OCI-LY3 (cell line): ENCODE data around the gene CHST11.

ENCODE experiments used
- H2AFZ ChIP-seq: fragments of 200-600, 300-600 bp; shearing (Covaris generic); 2 replicates; pipeline ENCODE4 v1.6.0; 2014; ENCODE audit warnings: antibody characterized with exemption, low read depth, low read length
- H3K27ac ChIP-seq: fragments of 200-600, 300-600 bp; sonication (generic); 2 replicates; pipeline ENCODE4 v1.5.1; 2014; ENCODE audit warnings: mild to moderate bottlenecking, low read length, moderate library complexity, mixed read lengths
- H3K27me3 ChIP-seq: fragments of 200-600, 300-600 bp; sonication (generic); 2 replicates; pipeline ENCODE4 v1.6.1; 2014; ENCODE audit warnings: low read depth, low read length, mixed read lengths
- H3K36me3 ChIP-seq: fragments of 200-600, 300-600 bp; sonication (generic); replicated peaks from 2 replicates; pipeline ENCODE3; 2014; ENCODE audit warnings: low read depth, low read length, mixed read lengths
- H3K4me1 ChIP-seq: fragments of 300-600, 200-600 bp; sonication (generic); 2 replicates; pipeline ENCODE4 v1.6.1; 2014; ENCODE audit warnings: low read length, mixed read lengths
- H3K4me2 ChIP-seq: fragments of 200-600, 300-600 bp; sonication (generic); 2 replicates; pipeline ENCODE4 v1.6.1; 2014; ENCODE audit warnings: low read length, mixed read lengths
- H3K4me3 ChIP-seq: fragments of 300-600, 200-600 bp; sonication (generic); 2 replicates; pipeline ENCODE4 v1.5.1; 2014; ENCODE audit warnings: antibody characterized with exemption, mild to moderate bottlenecking, low read length, moderate library complexity
- H3K79me2 ChIP-seq: fragments of 300-600, 200-600 bp; shearing (Covaris generic); 2 replicates; pipeline ENCODE4 v1.6.1; 2014; ENCODE audit warnings: mild to moderate bottlenecking, low read length, mixed read lengths
- H3K9ac ChIP-seq: fragments of 300-600, 200-600 bp; shearing (Covaris generic); 2 replicates; pipeline ENCODE4 v1.6.0; 2014; ENCODE audit warnings: mild to moderate bottlenecking, low read length, moderate library complexity
- H3K9me3 ChIP-seq: fragments of 200-600, 300-600 bp; shearing (Covaris generic); 2 replicates; pipeline ENCODE4 v1.6.1; 2014; ENCODE audit warnings: low read length, mixed read lengths; ENCODE audit not compliant: insufficient read depth
- H4K20me1 ChIP-seq: fragments of 200-600, 300-600 bp; sonication (generic); 2 replicates; pipeline ENCODE4 v1.6.1; 2016; ENCODE audit warnings: low read length, mixed read lengths; ENCODE audit not compliant: insufficient read depth
- EZH2phosphoT487 ChIP-seq: fragments of 200-600 bp; shearing (Covaris generic); IDR thresholded peaks from 2 replicates; pipeline ENCODE4 v1.6.1; 2018; ENCODE audit warnings: antibody characterized with exemption, mixed run types, low read depth
- TF ChIP-seq, protein P1 (sequence below): fragments of 200-600, 300-600 bp; sonication (generic); IDR thresholded peaks from 2 replicates; pipeline ENCODE4 v1.5.1; 2014; ENCODE audit warnings: antibody characterized with exemption, low read length, low read depth

The CHST11 gene

DNA sequence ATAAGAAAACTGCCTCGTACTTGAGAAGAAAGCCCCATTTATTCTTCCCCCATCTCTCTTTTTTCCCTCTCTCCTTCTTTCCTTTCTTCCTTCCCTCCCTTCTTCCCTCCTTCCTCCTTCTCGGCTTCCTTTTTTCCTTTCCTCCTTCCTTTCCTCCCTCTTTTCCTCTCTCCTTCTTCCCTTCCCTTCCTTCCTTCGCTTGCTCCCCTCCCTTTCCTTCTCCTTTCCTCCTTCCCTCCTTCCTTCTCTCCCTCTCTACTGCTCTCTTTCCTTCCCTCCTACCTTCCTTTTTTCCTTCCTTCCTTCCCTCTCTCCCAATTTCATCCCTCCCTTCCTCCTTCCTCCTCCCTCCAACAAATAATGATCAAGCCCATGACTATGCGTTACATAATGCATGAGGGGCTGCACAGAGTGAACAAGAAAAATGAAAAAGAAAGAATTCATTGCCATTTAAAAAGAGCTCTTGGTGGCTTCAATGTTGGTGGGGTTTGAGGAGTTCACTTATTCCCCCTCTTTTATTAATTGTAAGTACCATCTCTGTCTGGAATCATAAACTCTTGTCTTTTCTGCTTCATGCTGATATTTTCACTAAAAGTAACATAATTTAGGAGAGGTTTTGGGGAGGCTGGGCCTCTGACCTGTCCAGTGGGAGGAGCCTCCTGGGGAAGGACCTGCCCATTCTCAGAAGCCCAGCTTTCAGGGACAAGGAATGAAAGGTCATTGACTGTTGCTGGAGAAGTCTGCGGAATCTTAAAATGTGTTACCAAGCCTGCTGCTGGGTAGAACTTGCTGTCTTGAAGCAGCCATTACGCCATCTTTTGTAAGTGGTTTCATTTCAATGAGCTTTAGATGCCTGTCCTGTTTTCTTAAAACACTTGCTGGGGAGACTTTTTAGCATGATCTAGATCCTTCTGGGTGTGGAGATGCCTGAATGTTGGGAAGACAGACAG is 144.3 kb downstream of the CHST11 start:
- no peak overlapping the region for H3K9ac ChIP-seq

DNA sequence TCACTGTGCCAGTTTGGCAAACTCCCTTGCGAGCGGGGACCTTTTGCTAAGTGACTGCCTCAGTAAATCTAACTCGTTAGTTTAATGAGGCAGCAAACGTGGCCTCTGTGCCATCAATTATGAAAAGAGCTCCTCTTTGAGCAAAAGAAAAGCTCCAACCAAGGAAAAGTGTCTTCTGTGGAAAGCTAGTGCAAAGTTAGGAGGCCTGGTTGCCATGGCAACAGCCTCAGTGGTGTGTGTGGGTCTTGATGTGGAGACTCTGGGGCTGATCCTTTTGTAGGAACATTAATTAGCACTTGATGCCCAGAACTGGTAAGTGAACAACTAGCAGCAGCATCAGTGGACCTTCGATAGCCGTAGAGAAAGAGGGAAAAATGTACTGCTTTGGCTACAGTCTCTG is 145.7 kb downstream of the CHST11 start:
- no peak for TF ChIP-seq EZH2phosphoT487
- TF ChIP-seq, protein P1, sequence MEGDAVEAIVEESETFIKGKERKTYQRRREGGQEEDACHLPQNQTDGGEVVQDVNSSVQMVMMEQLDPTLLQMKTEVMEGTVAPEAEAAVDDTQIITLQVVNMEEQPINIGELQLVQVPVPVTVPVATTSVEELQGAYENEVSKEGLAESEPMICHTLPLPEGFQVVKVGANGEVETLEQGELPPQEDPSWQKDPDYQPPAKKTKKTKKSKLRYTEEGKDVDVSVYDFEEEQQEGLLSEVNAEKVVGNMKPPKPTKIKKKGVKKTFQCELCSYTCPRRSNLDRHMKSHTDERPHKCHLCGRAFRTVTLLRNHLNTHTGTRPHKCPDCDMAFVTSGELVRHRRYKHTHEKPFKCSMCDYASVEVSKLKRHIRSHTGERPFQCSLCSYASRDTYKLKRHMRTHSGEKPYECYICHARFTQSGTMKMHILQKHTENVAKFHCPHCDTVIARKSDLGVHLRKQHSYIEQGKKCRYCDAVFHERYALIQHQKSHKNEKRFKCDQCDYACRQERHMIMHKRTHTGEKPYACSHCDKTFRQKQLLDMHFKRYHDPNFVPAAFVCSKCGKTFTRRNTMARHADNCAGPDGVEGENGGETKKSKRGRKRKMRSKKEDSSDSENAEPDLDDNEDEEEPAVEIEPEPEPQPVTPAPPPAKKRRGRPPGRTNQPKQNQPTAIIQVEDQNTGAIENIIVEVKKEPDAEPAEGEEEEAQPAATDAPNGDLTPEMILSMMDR = no peak
- H3K36me3 ChIP-seq = no peaks in the 10 kb centered on the region
- no peaks in the 10 kb centered on the region for H4K20me1 ChIP-seq
- H2AFZ ChIP-seq = no peak overlapping the region
- H3K9ac ChIP-seq = no peak overlapping the region
- peaks cover 14% of the 10 kb centered on the region for H3K4me1 ChIP-seq
- no peaks in the 10 kb centered on the region for H3K9me3 ChIP-seq
- no peak overlapping the region for H3K27ac ChIP-seq
- no peaks in the 10 kb centered on the region for H3K79me2 ChIP-seq
- H3K27me3 ChIP-seq = no peaks in the 10 kb centered on the region
- no peak overlapping the region for H3K4me3 ChIP-seq
- H3K4me2 ChIP-seq = no peak overlapping the region

More for the DNA sequence above, 144.3 kb downstream of the CHST11 start:
- no peak overlapping the region for H3K27ac ChIP-seq
- H3K4me3 ChIP-seq = no peak overlapping the region
- H3K4me2 ChIP-seq = no peak overlapping the region
- no peaks in the 10 kb centered on the region for H3K9me3 ChIP-seq
- H3K36me3 ChIP-seq = no peaks in the 10 kb centered on the region
- peaks cover 14% of the 10 kb centered on the region for H3K4me1 ChIP-seq
- H2AFZ ChIP-seq = no peak overlapping the region
- no peaks in the 10 kb centered on the region for H3K79me2 ChIP-seq
- TF ChIP-seq, protein P1 = no peak
- TF ChIP-seq EZH2phosphoT487 = no peak
- H4K20me1 ChIP-seq = no peaks in the 10 kb centered on the region
- no peaks in the 10 kb centered on the region for H3K27me3 ChIP-seq

DNA sequence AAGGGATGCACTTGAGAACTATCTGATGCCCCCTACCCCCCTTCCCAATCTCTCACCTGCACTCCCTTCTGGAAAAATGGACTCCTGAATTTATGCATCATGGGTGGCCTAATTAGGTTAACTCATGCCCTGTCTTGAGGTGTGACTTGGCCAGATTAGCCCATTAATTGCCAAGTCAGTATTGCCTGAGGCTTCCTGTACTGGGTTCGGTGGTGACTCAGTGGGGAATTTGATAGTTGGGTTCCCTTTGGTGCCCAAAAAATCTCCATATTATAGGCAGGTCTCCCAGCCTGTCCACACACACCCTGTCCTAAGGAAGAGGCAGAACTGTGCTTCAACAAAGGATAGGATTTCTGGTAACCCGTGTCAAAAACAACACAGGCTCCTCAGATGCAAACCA is 146.1 kb downstream of the CHST11 start:
- H3K27me3 ChIP-seq = no peaks in the 10 kb centered on the region
- no peak overlapping the region for H2AFZ ChIP-seq
- no peak overlapping the region for H3K4me2 ChIP-seq
- H4K20me1 ChIP-seq = no peaks in the 10 kb centered on the region
- no peaks in the 10 kb centered on the region for H3K36me3 ChIP-seq
- H3K4me3 ChIP-seq = no peak overlapping the region
- no peaks in the 10 kb centered on the region for H3K9me3 ChIP-seq
- H3K27ac ChIP-seq = no peak overlapping the region
- H3K9ac ChIP-seq = no peak overlapping the region
- H3K79me2 ChIP-seq = no peaks in the 10 kb centered on the region
- peaks cover 14% of the 10 kb centered on the region for H3K4me1 ChIP-seq
- no peak for TF ChIP-seq EZH2phosphoT487
- TF ChIP-seq, protein P1 = no peak

DNA sequence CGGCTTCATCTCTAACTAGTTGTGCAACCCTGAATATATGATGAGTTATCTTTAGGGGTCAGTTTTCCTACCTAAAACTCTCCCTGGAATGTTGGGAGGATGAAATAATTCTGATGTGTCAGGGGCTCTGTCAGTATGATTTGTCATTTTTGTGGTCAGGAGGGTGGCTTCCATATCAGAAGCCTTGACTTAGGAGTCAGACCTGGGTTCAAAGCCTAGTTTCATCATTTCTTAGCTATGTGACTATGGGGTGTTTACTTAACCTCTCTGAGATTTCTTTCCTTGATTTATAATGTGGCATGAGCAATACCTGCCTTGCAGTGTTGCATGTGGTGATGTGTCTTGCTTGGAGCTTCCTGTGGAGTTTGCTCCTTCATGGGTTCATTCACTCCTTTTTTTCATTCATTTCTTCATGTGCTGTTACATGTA is 146.8 kb downstream of the CHST11 start:
- Histone ChIP-seq H3K9me3 (no peaks in the 10 kb centered on the region), H3K36me3 (no peaks in the 10 kb centered on the region), H2AFZ (no peak overlapping the region), H3K4me1 (peaks cover 14% of the 10 kb centered on the region), H3K79me2 (no peaks in the 10 kb centered on the region), H3K4me2 (no peak overlapping the region), H3K27me3 (no peaks in the 10 kb centered on the region), H3K9ac (no peak overlapping the region), H3K4me3 (no peak overlapping the region), H3K27ac (no peak overlapping the region), H4K20me1 (no peaks in the 10 kb centered on the region)
- TF ChIP-seq EZH2phosphoT487 = no peak
- TF ChIP-seq, protein P1 = no peak
